Trophoblast cell (in vitro differentiated cells and primary cell): ENCODE data around the gene DMXL1.

ENCODE experiments used
- DNase-seq, 2 donors: peaks; one replicate each; pipeline ENCODE4 v3.0.0-alpha.2; 2016
- H2AFZ ChIP-seq: 2 replicates; pipeline ENCODE4 v1.6.1; 2013; ENCODE audit warnings: low read length, moderate library complexity, mild to moderate bottlenecking; ENCODE audit not compliant: insufficient read depth, poor library complexity
- H2AK5ac ChIP-seq: 2 replicates; pipeline ENCODE4 v1.6.1; 2013; ENCODE audit warnings: mild to moderate bottlenecking, low read length
- H2BK120ac ChIP-seq: 2 replicates; pipeline ENCODE4 v1.6.1; 2013; ENCODE audit warnings: low read length, mild to moderate bottlenecking, moderate library complexity; ENCODE audit not compliant: insufficient read depth, poor library complexity
- H2BK12ac ChIP-seq: 2 replicates; pipeline ENCODE4 v1.6.1; 2013; ENCODE audit warnings: mild to moderate bottlenecking, low read length, moderate library complexity
- H2BK5ac ChIP-seq: 2 replicates; pipeline ENCODE4 v1.6.1; 2013; ENCODE audit warnings: low read length, low read depth, moderate library complexity, mild to moderate bottlenecking; ENCODE audit not compliant: poor library complexity
- H3K14ac ChIP-seq: 2 replicates; pipeline ENCODE4 v1.6.1; 2013; ENCODE audit warnings: mild to moderate bottlenecking, low read length
- H3K18ac ChIP-seq: 2 replicates; pipeline ENCODE4 v1.6.1; 2013; ENCODE audit warnings: mild to moderate bottlenecking, low read length
- H3K23ac ChIP-seq: 2 replicates; pipeline ENCODE4 v1.6.1; 2013; ENCODE audit warnings: low read length
- H3K27ac ChIP-seq: 2 replicates; pipeline ENCODE4 v1.5.1; 2013; ENCODE audit warnings: low read depth, mild to moderate bottlenecking, inconsistent platforms, low read length, moderate library complexity
- H3K27me3 ChIP-seq: 2 replicates; pipeline ENCODE4 v1.6.1; 2013; ENCODE audit warnings: inconsistent platforms, mild to moderate bottlenecking, low read length, moderate library complexity; ENCODE audit not compliant: insufficient read depth
- H3K36me3 ChIP-seq, 2 experiments: 1 replicate in 1 of 2; 2 replicates in 1 of 2; pipeline ENCODE4 v1.6.1; 2013; ENCODE audit warnings: low read length in 2 of 2, mild to moderate bottlenecking in 2 of 2, moderate library complexity in 1 of 2; ENCODE audit not compliant: insufficient read depth in 2 of 2, control insufficient read depth in 1 of 2
- H3K4ac ChIP-seq: 2 replicates; pipeline ENCODE4 v1.6.1; 2013; ENCODE audit warnings: low read depth, mild to moderate bottlenecking, low read length, moderate library complexity
- H3K4me1 ChIP-seq, 2 experiments: 1 replicate in 1 of 2; 2 replicates in 1 of 2; pipeline ENCODE4 v1.6.1; 2013; ENCODE audit warnings: low read length in 2 of 2, mild to moderate bottlenecking in 2 of 2, moderate library complexity in 1 of 2; ENCODE audit not compliant: insufficient read depth in 2 of 2, control insufficient read depth in 1 of 2
- H3K4me2 ChIP-seq: 2 replicates; pipeline ENCODE4 v1.6.1; 2013; ENCODE audit warnings: inconsistent platforms, mild to moderate bottlenecking, low read length, moderate library complexity
- H3K4me3 ChIP-seq: 2 replicates; pipeline ENCODE4 v1.5.1; 2013; ENCODE audit warnings: mild to moderate bottlenecking, low read depth, low read length, inconsistent platforms
- H3K79me1 ChIP-seq: one replicate; pipeline ENCODE4 v1.6.1; 2013; ENCODE audit warnings: low read length
- H3K79me2 ChIP-seq: 2 replicates; pipeline ENCODE4 v1.6.1; 2013; ENCODE audit warnings: low read length, mild to moderate bottlenecking; ENCODE audit not compliant: control insufficient read depth, insufficient read depth, poor library complexity
- H3K9ac ChIP-seq: 2 replicates; pipeline ENCODE4 v1.6.1; 2013; ENCODE audit warnings: mild to moderate bottlenecking, low read length
- H3K9me3 ChIP-seq: 2 replicates; pipeline ENCODE4 v1.6.1; 2013; ENCODE audit warnings: low read depth, mild to moderate bottlenecking, control low read depth, inconsistent platforms, low read length; ENCODE audit not compliant: insufficient read depth
- H4K12ac ChIP-seq: 2 replicates; pipeline ENCODE4 v1.6.1; 2013; ENCODE audit warnings: low read depth, mild to moderate bottlenecking, low read length, moderate library complexity
- H4K8ac ChIP-seq: 2 replicates; pipeline ENCODE4 v1.6.1; 2013; ENCODE audit warnings: low read depth, mild to moderate bottlenecking, low read length, moderate library complexity
- H4K91ac ChIP-seq: one replicate; pipeline ENCODE4 v1.6.1; 2013; ENCODE audit warnings: low read depth, mild to moderate bottlenecking, low read length, moderate library complexity
- WGBS: extraction: QIAGEN DNeasy Blood & Tissue Kit; methylation state at CpG from one replicate; pipeline ENCODE4 v1.1.7; 2013; ENCODE audit warnings: missing lambda C conversion rate; ENCODE audit not compliant: insufficient read length, insufficient coverage; ENCODE audit errors: extremely low coverage; 5-methylcytosine and 5-hydroxymethylcytosine counted together

DMXL1 gene

DNA sequence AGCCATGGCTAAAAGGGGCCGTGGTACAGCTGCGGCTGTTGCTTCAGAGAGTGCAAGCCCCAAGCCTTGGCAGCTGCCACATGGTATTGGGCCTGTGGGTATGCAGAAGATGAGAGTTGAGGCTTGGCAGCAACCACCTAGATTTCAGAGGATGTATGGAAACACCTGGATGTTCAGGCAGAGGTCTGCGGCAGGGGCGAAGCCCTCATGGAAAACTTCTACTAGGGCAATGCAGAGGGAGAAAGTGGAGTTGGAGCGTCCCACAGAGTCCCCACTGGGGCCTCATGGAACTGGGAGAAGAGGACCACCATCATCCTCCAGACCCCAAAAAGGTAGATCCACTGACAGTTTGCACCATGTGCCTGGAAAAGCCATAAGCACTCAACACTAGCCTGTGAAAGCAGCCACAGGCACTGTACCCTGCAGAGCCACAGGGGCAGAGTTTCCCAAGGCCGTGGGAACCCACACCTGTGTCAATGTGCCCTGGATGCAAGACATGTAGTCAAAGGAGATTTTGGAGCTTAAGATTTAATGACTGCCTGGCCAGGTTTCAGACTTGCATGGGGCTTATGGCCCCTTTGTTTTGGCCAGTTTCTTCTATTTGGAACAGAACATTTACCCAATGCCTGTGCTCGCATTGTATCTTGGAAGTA, 65.9 kb downstream of the DMXL1 start:
- Histone ChIP-seq H4K12ac (no peak overlapping the region), H3K79me1 (no peaks in the 10 kb centered on the region), H3K4me2 (no peak overlapping the region), H3K36me3 (peaks cover 10 to 12% of the 10 kb centered on the region in 2 experiments), H3K9ac (no peak overlapping the region), H3K23ac (no peak overlapping the region), H3K27me3 (no peaks in the 10 kb centered on the region), H3K18ac (no peak overlapping the region), H2BK120ac (no peak overlapping the region), H2BK12ac (no peak overlapping the region), H4K8ac (no peak overlapping the region), H3K4me1 (no peaks in the 10 kb centered on the region), H2AFZ (no peak overlapping the region), H3K4ac (no peak overlapping the region), H2BK5ac (no peak overlapping the region), H3K9me3 (peaks cover 10% of the 10 kb centered on the region), H3K79me2 (no peaks in the 10 kb centered on the region), H3K27ac (no peak overlapping the region), H2AK5ac (no peak overlapping the region), H3K4me3 (peak overlapping the region; percentile 7), H4K91ac (no peak overlapping the region), H3K14ac (no peak overlapping the region)
- WGBS = no CpG with 5 or more reads among the region's 7 CpGs
- DNase-seq = no peak

DNA sequence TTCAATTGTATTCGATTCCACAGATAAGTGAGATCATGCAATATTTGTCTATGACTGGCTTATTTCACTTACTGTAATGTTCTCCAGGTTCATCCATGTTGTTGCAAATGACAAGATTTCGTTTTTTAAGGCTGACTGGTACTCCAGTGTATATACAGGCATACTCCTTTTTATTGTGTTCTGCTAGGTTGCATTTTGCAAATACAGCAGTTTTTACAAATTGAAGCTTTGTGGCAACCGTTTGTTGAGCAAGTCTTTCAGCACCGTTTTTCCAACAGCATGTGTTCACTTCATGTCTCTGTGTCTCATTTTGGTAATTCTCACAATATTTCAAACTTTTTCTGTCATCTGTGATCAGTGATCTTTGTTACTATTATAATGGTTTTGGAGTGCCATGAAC, 82.7 kb downstream of the DMXL1 start:
- H2BK5ac ChIP-seq = no peak overlapping the region
- no peak overlapping the region for H4K8ac ChIP-seq
- DNase-seq = no peak
- H3K9me3 ChIP-seq = no peaks in the 10 kb centered on the region
- no peaks in the 10 kb centered on the region for H3K79me1 ChIP-seq
- no peak overlapping the region for H3K23ac ChIP-seq
- H3K14ac ChIP-seq = no peak overlapping the region
- H3K4ac ChIP-seq = no peak overlapping the region
- H4K12ac ChIP-seq = no peak overlapping the region
- H3K27ac ChIP-seq = no peak overlapping the region
- no peak overlapping the region for H3K18ac ChIP-seq
- no peaks in the 10 kb centered on the region for H3K4me1 ChIP-seq
- H3K4me2 ChIP-seq = no peak overlapping the region
- no peak overlapping the region for H2BK12ac ChIP-seq
- H4K91ac ChIP-seq = no peak overlapping the region
- H3K27me3 ChIP-seq = no peaks in the 10 kb centered on the region
- no peak overlapping the region for H2AFZ ChIP-seq
- H3K79me2 ChIP-seq = no peaks in the 10 kb centered on the region
- H2BK120ac ChIP-seq = no peak overlapping the region
- H2AK5ac ChIP-seq = no peak overlapping the region
- H3K9ac ChIP-seq = no peak overlapping the region
- WGBS = no CpG with 5 or more reads among the region's 4 CpGs
- peaks cover 0 to 8% of the 10 kb centered on the region in 2 experiments for H3K36me3 ChIP-seq
- no peak overlapping the region for H3K4me3 ChIP-seq

DNA sequence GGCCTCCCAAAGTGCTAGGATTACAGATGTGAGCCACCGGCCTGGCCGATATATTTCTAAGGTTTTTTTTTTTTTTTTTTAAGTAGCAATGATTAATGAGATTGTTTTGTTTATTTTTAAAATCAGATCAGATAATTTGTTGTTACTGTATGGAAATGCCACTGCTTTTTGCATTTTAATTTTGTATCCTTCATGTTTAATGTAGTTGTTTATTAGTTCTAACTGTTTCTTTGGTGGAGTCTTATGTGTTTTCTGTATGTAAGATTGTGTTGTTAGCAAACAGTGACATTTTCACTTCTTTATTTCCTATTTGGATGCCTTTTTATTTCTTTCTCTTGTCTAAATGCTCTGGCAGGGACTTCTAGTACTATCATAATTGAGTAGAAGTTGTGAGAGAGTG, 87.3 kb downstream of the DMXL1 start:
- Histone ChIP-seq H3K27me3 (no peaks in the 10 kb centered on the region), H2BK120ac (no peak overlapping the region), H3K79me2 (no peaks in the 10 kb centered on the region), H2BK5ac (no peak overlapping the region), H2BK12ac (no peak overlapping the region), H4K91ac (no peak overlapping the region), H3K4ac (no peak overlapping the region), H3K79me1 (no peaks in the 10 kb centered on the region), H3K27ac (no peak overlapping the region), H3K4me2 (no peak overlapping the region), H3K4me3 (no peak overlapping the region), H2AK5ac (no peak overlapping the region), H4K12ac (no peak overlapping the region), H3K23ac (no peak overlapping the region), H3K9ac (no peak overlapping the region), H3K18ac (no peak overlapping the region), H3K14ac (no peak overlapping the region), H3K36me3 (peaks cover 0 to 1% of the 10 kb centered on the region in 2 experiments), H4K8ac (no peak overlapping the region), H3K4me1 (no peaks in the 10 kb centered on the region), H2AFZ (no peak overlapping the region), H3K9me3 (no peaks in the 10 kb centered on the region)
- WGBS = no CpG with 5 or more reads among the region's 2 CpGs
- no peak for DNase-seq

DNA sequence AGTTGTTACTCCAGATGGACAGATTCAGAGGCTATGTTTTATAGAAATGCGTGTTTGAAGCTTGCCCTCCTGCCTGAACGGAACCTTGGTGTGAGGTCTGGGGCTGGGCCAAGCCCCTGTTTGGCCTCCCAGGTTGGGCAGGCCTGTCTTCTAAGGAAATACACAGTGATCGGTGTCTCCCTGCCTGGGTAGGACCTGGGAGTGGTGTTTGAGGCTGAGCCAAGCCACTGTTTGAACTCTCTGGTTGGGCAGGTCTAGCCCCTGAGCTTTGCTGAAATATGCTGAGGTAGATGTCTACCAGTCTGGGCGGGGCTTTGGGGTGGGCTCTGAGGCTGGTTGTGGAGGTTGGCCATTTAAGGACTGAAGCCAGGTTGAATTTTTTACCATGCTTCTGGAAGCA, 90.5 kb downstream of the DMXL1 start:
- WGBS = no CpG with 5 or more reads among the region's 4 CpGs
- H4K91ac ChIP-seq = no peak overlapping the region
- peaks cover 0 to 1% of the 10 kb centered on the region in 2 experiments for H3K36me3 ChIP-seq
- no peaks in the 10 kb centered on the region for H3K79me1 ChIP-seq
- no peak overlapping the region for H3K4me3 ChIP-seq
- no peak overlapping the region for H2AFZ ChIP-seq
- H3K27ac ChIP-seq = no peak overlapping the region
- no peak overlapping the region for H3K4me2 ChIP-seq
- H3K4ac ChIP-seq = no peak overlapping the region
- no peak overlapping the region for H4K8ac ChIP-seq
- no peaks in the 10 kb centered on the region for H3K27me3 ChIP-seq
- H2AK5ac ChIP-seq = no peak overlapping the region
- no peak for DNase-seq
- no peaks in the 10 kb centered on the region for H3K79me2 ChIP-seq
- H3K9ac ChIP-seq = no peak overlapping the region
- H2BK12ac ChIP-seq = no peak overlapping the region
- H3K18ac ChIP-seq = no peak overlapping the region
- no peak overlapping the region for H3K14ac ChIP-seq
- H3K23ac ChIP-seq = no peak overlapping the region
- no peaks in the 10 kb centered on the region for H3K9me3 ChIP-seq
- no peak overlapping the region for H4K12ac ChIP-seq
- no peaks in the 10 kb centered on the region for H3K4me1 ChIP-seq
- H2BK120ac ChIP-seq = no peak overlapping the region
- H2BK5ac ChIP-seq = no peak overlapping the region
